Stimulated activated CD8-positive, alpha-beta memory T cell treated with anti-CD3 and anti-CD28 coated beads, Interleukin-7, amount 100 ng/mL, for 1 hour (primary cell): ENCODE data around the gene LEFTY1.
"Not testable (repeated sequence)": the region's sequence is repeated elsewhere in the genome, so short reads cannot be mapped to it uniquely, and the experiment has no call there.

ENCODE experiments used
- DNase-seq, 2 donors: peaks; one replicate each; pipeline ENCODE4 v3.0.0-alpha.2; 2020; ENCODE audit warnings: low read depth in 2 of 2

Gene LEFTY1

GRCh38 chr1:225888289-225888897, 553 bp downstream of the LEFTY1 start:
- DNase-seq: no peak

DNA sequence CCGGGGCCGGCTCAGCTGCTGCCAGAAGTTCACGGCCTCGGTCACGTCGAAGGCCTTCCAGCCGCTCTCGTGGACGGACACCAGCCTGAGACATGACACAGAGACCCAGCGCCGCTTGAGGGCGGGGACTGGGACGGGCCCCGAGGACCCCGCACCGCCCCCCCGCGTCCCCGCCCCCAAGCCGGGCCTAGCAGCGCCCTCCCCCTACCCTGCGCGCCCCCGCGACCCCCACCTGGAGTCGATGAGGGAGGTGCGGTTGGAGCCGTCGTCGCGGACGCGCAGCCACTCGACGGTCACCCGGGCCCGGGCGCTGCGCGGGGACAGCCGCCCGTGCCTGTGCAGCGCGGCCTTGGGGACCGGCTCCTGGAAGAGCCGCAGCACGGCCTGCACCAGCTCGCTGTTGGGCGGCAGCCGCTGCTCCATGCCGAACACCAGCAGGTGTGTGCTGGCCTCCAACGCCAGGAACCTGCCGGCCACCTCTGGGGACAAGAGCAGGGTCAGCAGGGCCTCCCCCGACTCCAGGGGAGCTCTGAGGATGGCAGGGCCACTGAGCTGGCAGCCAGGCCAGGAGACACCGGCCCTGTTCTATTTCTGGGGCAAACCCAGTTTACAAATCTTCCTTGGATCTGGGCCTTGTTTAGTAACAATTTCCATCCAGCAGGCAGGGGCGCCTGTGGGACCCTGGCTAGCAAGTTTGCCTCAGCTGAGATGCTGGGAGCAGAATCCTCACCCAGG, 1.2 kb downstream of the LEFTY1 start:
- DNase-seq: not testable (repeated sequence)

DNA sequence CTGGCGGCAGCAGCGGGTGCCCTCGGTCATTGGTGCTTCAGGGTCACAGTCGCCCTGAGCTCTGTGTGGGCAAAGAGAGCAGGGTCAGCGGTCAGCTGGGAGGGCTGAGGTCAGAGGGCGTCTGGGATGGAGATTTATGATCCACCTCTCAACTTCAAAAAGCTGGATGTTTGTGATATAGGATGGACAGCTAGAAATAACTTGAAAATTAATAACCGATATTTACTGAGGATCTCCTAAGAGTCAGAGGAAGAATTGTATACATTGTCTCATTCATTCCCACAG, 2.0 kb downstream of the LEFTY1 start:
- DNase-seq: no peak

GRCh38 chr1:225886159-225887029, 2.6 kb downstream of the LEFTY1 start:
- DNase-seq: no peak

DNA sequence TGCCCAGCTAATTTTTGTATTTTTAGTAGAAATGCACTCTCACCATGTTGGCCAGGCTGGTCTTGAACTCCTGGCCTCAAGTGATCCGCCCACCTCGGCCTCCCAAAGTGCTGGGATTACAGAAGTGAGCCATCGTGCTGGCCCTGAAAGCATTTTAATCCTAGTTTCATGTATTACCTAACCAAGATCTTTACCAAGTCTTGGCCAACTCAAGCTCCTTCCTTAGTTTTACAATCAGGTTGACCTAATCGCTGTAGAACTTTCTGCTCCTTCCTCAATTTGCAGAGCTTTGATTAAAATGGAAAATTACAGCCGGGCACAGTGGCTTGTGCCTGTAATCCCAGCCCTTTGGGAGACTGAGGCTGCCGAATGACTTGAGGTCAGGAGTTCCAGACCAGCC, 3.6 kb downstream of the LEFTY1 start:
- no peak for DNase-seq

DNA sequence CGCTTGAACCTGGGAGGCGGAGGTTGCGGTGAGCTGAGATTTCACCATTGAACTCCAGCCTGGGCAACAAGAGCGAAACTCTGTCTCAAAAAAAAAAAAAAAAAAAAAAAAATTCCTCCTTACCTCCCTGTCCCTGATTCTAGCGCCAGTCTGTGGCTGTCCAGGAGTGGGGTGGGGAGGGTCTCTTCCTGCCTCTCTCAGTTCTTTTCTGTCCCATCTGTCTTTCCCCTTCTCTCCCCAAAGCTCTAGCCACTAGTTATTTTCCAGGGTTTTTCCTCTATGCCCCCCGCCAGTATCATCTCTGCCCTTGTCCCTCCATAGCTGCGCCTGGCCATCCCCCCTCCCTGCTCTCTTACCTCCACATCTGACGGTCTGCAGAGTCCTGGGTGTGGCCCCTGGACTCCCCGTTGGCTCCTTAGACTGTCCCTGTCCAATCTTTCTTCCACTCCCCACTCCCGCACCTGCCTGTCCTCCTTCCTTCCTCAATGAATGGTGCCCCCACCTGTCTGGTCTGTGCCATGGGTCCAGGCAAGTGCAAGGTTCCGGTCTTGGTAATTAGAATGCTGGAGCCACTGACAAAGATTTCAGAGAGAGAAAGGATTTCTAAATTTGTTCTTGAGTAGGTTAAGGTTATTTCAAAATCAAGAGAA, 5.2 kb downstream of the LEFTY1 start:
- DNase-seq: no peak

DNA sequence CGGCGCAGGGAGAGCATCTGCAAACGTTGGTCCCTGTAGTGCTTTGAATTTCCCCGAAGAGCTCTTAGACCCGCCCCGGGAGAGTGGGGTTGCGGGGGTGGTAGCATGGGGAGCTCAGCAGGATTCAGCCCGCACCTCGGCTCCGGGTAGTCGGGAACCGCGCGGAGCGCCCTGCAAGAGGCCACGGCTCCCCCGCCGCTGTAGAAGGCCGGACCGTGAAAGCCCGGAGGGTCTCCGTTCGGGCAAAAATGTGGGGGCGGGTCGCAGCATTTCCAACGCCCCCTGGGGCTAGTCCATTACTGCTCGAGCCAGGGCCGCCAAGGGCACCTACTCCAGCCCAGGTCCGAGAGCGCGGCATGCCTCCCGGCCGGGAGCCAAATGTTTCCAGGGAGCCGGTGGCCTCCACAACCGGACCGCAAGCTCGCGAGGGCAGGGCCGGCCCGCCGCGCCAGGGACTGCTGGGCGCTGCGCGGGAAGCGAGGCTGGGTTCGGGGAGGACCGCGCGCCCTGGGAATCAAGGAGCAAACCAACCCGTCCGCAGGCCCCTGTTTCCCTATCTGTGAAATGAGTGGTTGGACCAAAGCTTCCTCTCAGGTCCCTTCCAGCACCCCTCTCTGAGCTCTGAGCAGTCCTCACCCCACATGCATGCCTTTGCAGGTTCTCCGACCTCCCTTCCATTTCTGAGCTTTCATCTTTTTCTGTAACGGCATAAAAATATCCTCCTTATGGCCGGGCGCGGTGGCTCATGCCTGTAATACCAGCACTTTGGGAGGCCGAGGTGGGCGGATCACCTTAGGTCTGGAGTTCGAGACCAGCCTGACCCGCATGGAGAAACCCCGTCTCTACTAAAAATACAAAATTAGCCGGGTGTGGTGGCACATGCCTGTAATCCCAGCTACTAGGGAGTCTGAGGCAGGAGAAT, 6.0 kb downstream of the LEFTY1 start:
- DNase-seq: no peak

GRCh38 chr1:225881959-225882693, 6.8 kb downstream of the LEFTY1 start, which contains the start of gene TMEM63A:
Gene TMEM63A (minus strand): TSS chr1:225882380. CDS start chr1:225877580, 4,800 bp downstream.
- peak; percentile 82 to 85 for DNase-seq

DNA sequence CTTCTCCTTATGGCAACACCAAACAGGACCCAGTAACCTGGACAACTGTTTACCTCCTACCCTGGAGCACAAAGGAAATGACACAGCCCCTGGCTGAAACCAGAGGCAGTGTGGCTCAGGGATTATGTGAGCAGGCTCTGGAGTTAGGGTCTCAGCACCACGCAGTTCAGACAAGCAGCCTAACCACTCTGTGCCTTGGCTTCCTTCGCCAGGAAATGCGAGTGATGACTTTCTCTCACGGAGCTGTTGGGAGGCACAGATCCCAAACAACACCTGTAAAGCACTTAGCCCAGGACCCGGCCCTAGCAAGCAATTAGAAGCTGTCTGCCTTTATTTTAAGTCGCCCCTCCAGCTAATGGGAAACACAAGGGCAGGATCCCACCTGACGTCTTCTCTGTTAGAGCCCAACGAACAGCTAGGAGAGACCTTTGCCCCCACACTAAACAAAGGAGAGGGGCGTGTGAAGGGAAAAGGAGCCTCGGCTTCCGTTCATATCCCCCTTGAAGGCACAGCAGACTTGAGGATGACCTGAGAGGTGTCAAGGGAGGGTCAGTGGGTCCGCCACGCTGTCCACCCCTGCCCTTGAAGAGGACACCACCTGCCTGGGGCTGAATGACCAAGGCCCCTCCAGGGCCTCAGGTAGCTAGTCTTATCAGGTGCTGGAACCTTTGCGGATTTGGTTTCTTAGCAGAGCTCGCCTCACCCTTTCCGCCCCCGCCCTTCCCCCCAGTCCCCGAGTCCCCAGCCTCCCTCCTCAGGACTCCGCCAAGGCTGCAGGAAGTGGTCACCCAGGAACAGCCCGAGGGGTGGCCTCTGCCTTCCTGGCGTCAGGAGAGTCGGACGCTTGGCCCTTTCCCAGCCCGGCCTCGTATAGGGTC, 7.6 kb downstream of the LEFTY1 start:
- DNase-seq: peak in 1 of 2 donors; percentile 20

- no peak for DNase-seq
Measured at GRCh38 chr1:225880636-225881035, 8.3 kb downstream of the LEFTY1 start.

DNA sequence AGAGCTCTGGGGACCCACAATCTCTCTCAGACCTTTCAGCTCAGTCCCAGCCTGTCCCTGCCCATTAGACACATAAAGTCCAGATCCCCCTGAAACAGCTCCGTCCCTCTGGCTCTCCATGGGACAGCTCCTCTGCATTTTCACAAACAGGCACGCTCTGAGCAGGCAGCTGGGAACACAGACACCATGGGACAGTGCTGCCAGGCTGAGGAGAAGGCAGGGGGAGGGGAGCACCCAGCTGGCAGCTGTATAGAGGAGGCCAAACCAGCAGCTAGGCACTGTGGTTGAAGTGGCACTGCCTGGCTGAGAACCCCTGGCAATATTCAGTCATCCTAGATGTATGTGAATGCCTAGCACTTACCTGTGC, 8.7 kb downstream of the LEFTY1 start:
- no peak for DNase-seq

DNA sequence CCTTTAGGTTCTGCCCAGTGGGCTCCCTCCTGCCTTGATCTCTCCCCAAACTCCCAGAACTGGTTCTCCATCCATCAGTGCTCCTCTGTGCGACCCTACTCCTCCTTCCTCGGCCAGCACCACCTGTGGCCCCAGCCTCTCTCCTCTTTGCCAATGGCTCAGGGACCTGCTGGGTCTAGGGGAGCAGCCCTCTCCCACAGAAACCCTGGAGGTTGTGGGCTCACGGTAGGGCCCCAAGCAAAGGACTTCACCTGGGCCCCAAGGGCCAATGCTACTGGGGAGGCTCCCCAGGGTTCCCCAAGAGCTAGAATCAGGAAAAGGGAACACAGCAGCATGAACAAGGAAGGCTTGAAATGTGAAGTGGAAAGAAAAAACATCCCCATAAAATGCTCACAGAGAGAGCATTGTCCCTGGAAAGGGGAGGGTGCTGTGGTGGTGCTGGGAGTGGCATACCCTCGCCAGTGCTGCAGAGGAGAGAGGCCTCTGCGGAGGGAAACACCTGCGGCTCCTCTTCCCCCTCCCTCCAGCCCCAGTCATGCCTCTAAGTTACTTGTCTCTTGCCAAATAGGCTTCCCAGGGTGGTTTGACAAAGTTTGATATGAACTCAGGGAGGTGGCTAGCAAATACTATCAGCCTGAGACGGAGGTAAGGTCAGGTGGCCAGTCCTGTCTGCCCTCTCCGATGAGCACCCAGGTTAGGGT, 9.3 kb downstream of the LEFTY1 start:
- DNase-seq: no peak

DNA sequence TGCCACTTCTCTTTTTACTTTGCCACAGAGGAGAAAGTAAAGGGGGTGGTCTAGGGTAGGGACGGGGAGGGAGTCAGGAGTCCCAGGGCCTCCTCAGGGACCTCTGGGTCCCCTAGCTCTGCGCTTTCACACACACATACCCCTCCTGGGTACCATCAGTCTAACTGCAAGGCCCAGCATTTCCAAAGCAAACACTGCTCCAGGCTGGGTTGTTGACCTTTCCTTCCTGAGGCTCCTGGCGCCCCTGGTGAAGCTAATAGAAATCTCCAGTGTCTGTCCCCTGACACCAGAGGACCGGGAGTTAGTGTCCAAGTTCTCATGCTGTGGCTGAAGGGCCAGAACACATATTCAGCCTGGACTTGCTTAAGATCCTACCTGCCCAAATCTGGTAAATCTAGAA, 10.7 kb downstream of the LEFTY1 start:
- DNase-seq: no peak

- no peak for DNase-seq
Measured at GRCh38 chr1:225877580-225877979, 11.4 kb downstream of the LEFTY1 start.

DNA sequence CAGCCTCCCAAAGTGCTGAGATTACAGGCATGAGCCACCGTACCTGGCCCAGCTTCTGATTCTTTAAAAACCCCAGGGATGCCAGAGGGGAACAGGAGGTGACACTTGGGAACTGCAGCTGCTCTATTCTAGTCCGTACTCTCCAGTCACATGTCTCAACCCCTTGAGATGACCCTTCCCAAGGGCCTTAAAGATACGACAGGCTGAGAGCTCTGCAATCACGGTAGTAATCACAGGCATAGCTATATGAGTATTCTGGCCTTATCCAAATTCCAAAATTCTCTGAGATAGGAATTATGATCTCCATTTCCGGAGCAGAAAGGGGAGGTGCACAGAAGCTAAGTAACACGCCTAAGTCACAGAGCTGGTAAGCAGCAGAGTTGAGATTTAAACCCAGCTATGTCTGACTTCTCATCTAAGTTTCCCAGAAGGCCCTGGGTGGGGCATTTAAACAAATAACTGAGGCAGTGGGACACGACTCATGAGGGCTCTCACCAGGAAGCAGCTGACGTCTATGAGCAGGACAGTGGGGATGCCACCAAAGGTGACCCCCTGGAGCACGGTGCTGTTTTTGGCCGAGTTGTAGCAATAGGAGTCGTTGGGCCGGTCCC, 11.9 kb downstream of the LEFTY1 start:
- no peak for DNase-seq

DNA sequence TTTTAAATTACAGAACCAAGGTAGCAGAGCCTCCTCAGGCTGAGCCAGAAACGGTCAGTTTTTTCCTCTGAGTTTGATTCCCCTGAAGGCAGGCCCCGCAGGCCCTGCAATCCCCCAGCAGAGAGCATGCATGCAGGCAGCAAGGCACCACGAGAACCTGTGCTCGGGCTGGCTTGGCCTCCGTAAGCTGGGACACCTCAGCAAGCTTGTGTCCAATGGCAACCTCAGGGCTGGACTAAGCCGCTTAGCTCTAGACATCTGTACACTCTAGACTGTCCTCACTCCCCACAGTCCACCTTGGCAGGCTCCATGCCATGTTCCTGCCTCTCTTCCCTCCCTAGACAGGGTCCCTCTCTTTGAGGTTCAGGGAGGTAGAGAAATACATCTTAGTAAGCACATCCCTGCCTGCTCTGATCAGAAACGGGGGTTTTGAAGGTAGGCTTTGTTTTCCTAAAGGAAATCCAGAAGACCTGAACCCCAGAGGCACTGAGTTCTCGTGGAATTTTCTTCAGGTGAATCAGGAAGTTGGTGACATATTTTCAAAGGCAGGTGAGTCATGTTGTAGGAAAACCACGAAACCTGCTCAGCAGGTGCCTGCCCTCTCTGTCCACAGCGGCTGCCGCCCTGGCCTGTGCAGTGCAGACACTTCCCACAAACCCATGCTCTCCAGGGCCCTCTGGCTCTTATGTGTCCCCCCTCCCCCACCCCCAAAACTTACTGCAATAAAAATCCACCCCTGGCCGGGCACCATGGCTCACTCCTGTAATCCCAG, 13.7 kb downstream of the LEFTY1 start:
- DNase-seq: no peak

- DNase-seq: no peak
Measured at GRCh38 chr1:225874431-225874830, 14.5 kb downstream of the LEFTY1 start.
